Breast epithelium (tissue), 4 donors: ENCODE results near the gene ITGA8. TPM values are rescaled to one million over a fixed set of nuclear protein-coding genes. Genes with fewer than 3 reads are reported as not detected.

ENCODE experiments used
- DNase-seq, 2 donors: peaks; one replicate each; pipeline ENCODE4 v3.0.0-alpha.2; 2019; ENCODE audit warnings: low spot score in 2 of 2
- H3K27ac ChIP-seq, 2 donors: fragments of 200-600 bp; sonication (generic) in 1 of 2; one replicate each; pipeline ENCODE4 v1.5.1; 2016 to 2019; ENCODE audit warnings: mild to moderate bottlenecking in 1 of 2
- H3K27me3 ChIP-seq, 2 donors: fragments of 200-600 bp; sonication (generic) in 1 of 2; one replicate each; pipeline versions ENCODE4 v1.5.1 to v1.6.0; 2017 to 2019; ENCODE audit warnings: control low read depth in 1 of 2, mild to moderate bottlenecking in 1 of 2
- H3K36me3 ChIP-seq: fragments of 200-600 bp; one replicate; pipeline ENCODE4 v1.5.1; 2019
- H3K4me1 ChIP-seq, 2 donors: fragments of 200-600 bp; sonication (generic); one replicate each; pipeline ENCODE4 v1.5.1; 2016 to 2019; ENCODE audit warnings: control low read depth in 1 of 2
- H3K4me3 ChIP-seq, 3 donors: fragments of 200-600 bp; sonication (generic); 1 replicate in 2 of 3; 2 replicates in 1 of 3; pipeline ENCODE4 v1.5.1; 2016 to 2019; ENCODE audit warnings: mild to moderate bottlenecking in 3 of 3, moderate library complexity in 2 of 3
- H3K9me3 ChIP-seq, 2 donors: fragments of 200-600 bp; sonication (generic) in 1 of 2; one replicate each; pipeline ENCODE4 v1.5.1; 2016 to 2019; ENCODE audit warnings: control low read depth in 1 of 2
- CTCF ChIP-seq, 3 donors: fragments of 450-650 bp; IDR thresholded peaks; one replicate each; pipeline ENCODE4 v1.5.1; 2016 to 2017; ENCODE audit warnings: antibody characterized with exemption in 3 of 3, mild to moderate bottlenecking in 3 of 3, moderate library complexity in 3 of 3
- POLR2A ChIP-seq: fragments of 450-650 bp; IDR thresholded peaks from one replicate; pipeline ENCODE4 v1.6.1; 2016; ENCODE audit warnings: antibody characterized with exemption, mild to moderate bottlenecking, moderate library complexity
- POLR2AphosphoS5 ChIP-seq, 3 donors: sonication (generic); formaldehyde crosslinking; IDR thresholded peaks; one replicate each; pipeline ENCODE4 v1.6.1; 2017; ENCODE audit warnings: antibody characterized with exemption in 3 of 3
- intact Hi-C: fragments of 100-400 bp; cut with DNase I; formaldehyde crosslinking; loops from one replicate; pipeline ENCODE4 v1.15.1; 2023; ENCODE audit warnings: low total_unique reads
- total RNA-seq, 3 donors: library from RNA; depleted of rRNA; stranded (reverse); fragments of >200 nt; gene quantifications; one replicate each; pipeline ENCODE4 v1.1.0, GENCODE V29; 2016

Gene ITGA8
- total RNA-seq, 3 donors from 2014 or later: 2.0 to 2.9 (median 2.6) TPM

- TF ChIP-seq POLR2AphosphoS5 (IDR thresholded peaks at IDR 0.05) (no peak), CTCF (IDR thresholded peaks at IDR 0.05) (no peak), POLR2A (no peak)
- no peak for DNase-seq
- no peaks in the 10 kb centered on the region for H3K27me3 ChIP-seq
- H3K27ac ChIP-seq: no peak overlapping the region
- intact Hi-C loops: no loop called here
- H3K4me1 ChIP-seq: no peaks in the 10 kb centered on the region
- H3K4me3 ChIP-seq: no peak overlapping the region
- no peaks in the 10 kb centered on the region for H3K36me3 ChIP-seq
- no peaks in the 10 kb centered on the region for H3K9me3 ChIP-seq
Observed at GRCh38 chr10:15485027-15485426, 234.7 kb downstream of the ITGA8 start.

- TF ChIP-seq POLR2AphosphoS5 (IDR thresholded peaks at IDR 0.05) (no peak), CTCF (IDR thresholded peaks at IDR 0.05) (no peak), POLR2A (no peak)
- H3K4me1 ChIP-seq: no peaks in the 10 kb centered on the region
- no peak overlapping the region for H3K4me3 ChIP-seq
- H3K27me3 ChIP-seq: no peaks in the 10 kb centered on the region
- H3K9me3 ChIP-seq: no peaks in the 10 kb centered on the region
- no peak overlapping the region for H3K27ac ChIP-seq
- H3K36me3 ChIP-seq: no peaks in the 10 kb centered on the region
- intact Hi-C loops: no loop called here
- no peak for DNase-seq
Observed at GRCh38 chr10:15484128-15484527, 235.6 kb downstream of the ITGA8 start.

- no peaks in the 10 kb centered on the region for H3K9me3 ChIP-seq
- intact Hi-C loops: no loop called here
- no peaks in the 10 kb centered on the region for H3K27me3 ChIP-seq
- H3K36me3 ChIP-seq: no peaks in the 10 kb centered on the region
- no peaks in the 10 kb centered on the region for H3K4me1 ChIP-seq
- no peak overlapping the region for H3K27ac ChIP-seq
- H3K4me3 ChIP-seq: no peak overlapping the region
- DNase-seq: no peak
- TF ChIP-seq CTCF (IDR thresholded peaks at IDR 0.05) (no peak), POLR2A (no peak), POLR2AphosphoS5 (IDR thresholded peaks at IDR 0.05) (no peak)
Observed at GRCh38 chr10:15483215-15484075, 236.3 kb downstream of the ITGA8 start.

GRCh38 chr10:15482156-15482555, 237.6 kb downstream of the ITGA8 start:
- H3K4me1 ChIP-seq: no peaks in the 10 kb centered on the region
- H3K9me3 ChIP-seq: no peaks in the 10 kb centered on the region
- no peak overlapping the region for H3K4me3 ChIP-seq
- no peaks in the 10 kb centered on the region for H3K27me3 ChIP-seq
- H3K36me3 ChIP-seq: no peaks in the 10 kb centered on the region
- intact Hi-C loops: no loop called here
- no peak overlapping the region for H3K27ac ChIP-seq
- DNase-seq: no peak
- TF ChIP-seq POLR2AphosphoS5 (IDR thresholded peaks at IDR 0.05) (no peak), POLR2A (no peak), CTCF (IDR thresholded peaks at IDR 0.05) (no peak)

GRCh38 chr10:15478950-15479349, 240.8 kb downstream of the ITGA8 start:
- Histone ChIP-seq H3K27me3 (no peaks in the 10 kb centered on the region), H3K36me3 (no peaks in the 10 kb centered on the region), H3K4me1 (no peaks in the 10 kb centered on the region), H3K27ac (no peak overlapping the region), H3K4me3 (no peak overlapping the region), H3K9me3 (no peaks in the 10 kb centered on the region)
- DNase-seq: no peak
- intact Hi-C loops: no loop called here
- TF ChIP-seq POLR2AphosphoS5 (IDR thresholded peaks at IDR 0.05): no peak
- no peak for TF ChIP-seq POLR2A
- TF ChIP-seq CTCF (IDR thresholded peaks at IDR 0.05): no peak
